Lung (tissue), 16 donors: Measurements from ENCODE around the gene POMT2. TPM values are rescaled to one million over a fixed set of nuclear protein-coding genes. Genes with fewer than 3 reads are reported as not detected.

Experiments
- ATAC-seq: fragments of 200-7000 bp; cut with Tn5 transposase; one replicate; pipeline ENCODE4 v1.9.1; 2020; ENCODE audit warnings: moderate number of reproducible peaks; ENCODE audit not compliant: insufficient read depth, low FRiP score
- DNase-seq, 3 donors: peaks; one replicate each; pipeline ENCODE4 v3.0.0-alpha.2; 2013 to 2017
- H3K27ac ChIP-seq, 2 donors: one replicate each; pipeline ENCODE4 v1.5.1; 2013; ENCODE audit warnings: mild to moderate bottlenecking in 2 of 2, moderate library complexity in 2 of 2, control low read depth in 1 of 2, inconsistent platforms in 1 of 2, low read depth in 1 of 2, low read length in 1 of 2
- H3K27me3 ChIP-seq, 3 donors: one replicate each; pipeline ENCODE4 v1.5.1; 2013; ENCODE audit warnings: low read length in 2 of 3; ENCODE audit not compliant: control insufficient read depth in 3 of 3, insufficient read depth in 3 of 3
- H3K36me3 ChIP-seq, 4 donors: one replicate each; pipeline ENCODE4 v1.5.1; 2013; ENCODE audit warnings: low read length in 4 of 4, mild to moderate bottlenecking in 1 of 4, moderate library complexity in 1 of 4; ENCODE audit not compliant: control insufficient read depth in 4 of 4, insufficient read depth in 4 of 4
- H3K4me1 ChIP-seq, 5 donors: one replicate each; pipeline ENCODE4 v1.5.1; 2013; ENCODE audit warnings: low read length in 5 of 5, mild to moderate bottlenecking in 2 of 5, moderate library complexity in 1 of 5; ENCODE audit not compliant: control insufficient read depth in 5 of 5, insufficient read depth in 5 of 5
- H3K4me3 ChIP-seq: one replicate; pipeline ENCODE4 v1.5.1; 2013; ENCODE audit warnings: mild to moderate bottlenecking, control low read depth, moderate library complexity
- H3K9ac ChIP-seq, 2 donors: one replicate each; pipeline ENCODE4 v1.5.1; 2013; ENCODE audit warnings: low read length in 2 of 2, control low read depth in 1 of 2; ENCODE audit not compliant: insufficient read depth in 1 of 2
- H3K9me3 ChIP-seq, 4 donors: one replicate each; pipeline ENCODE4 v1.5.1; 2013; ENCODE audit warnings: low read length in 3 of 4, mild to moderate bottlenecking in 1 of 4, moderate library complexity in 1 of 4; ENCODE audit not compliant: control insufficient read depth in 4 of 4, insufficient read depth in 3 of 4
- CTCF ChIP-seq: IDR thresholded peaks from 2 replicates; pipeline ENCODE4 v1.5.1; 2012; ENCODE audit warnings: mild to moderate bottlenecking; ENCODE audit errors: control extremely low read depth, extremely low read depth
- whole genome bisulfite sequencing, 2 donors: extraction: QIAGEN DNeasy Blood & Tissue Kit; methylation state at CpG; one replicate each; pipeline ENCODE4 v1.1.7; 2013; 5-methylcytosine and 5-hydroxymethylcytosine counted together
- long read RNA-seq, 5 donors: transcript quantifications; one replicate each; lab custom pipeline, GENCODE V29; 2026
- polyA plus RNA-seq, 2 donors: library from polyadenylated mRNA; stranded (reverse); fragments of 200-250 nt; gene quantifications; one replicate each; pipeline ENCODE4 v1.2.1, GENCODE V29; 2013
- total RNA-seq, 2 donors: library from RNA; depleted of rRNA in 1 of 2; stranded (reverse); fragments of >200 nt in 1 of 2; gene quantifications; one replicate each; pipeline ENCODE4 v1.2.1, GENCODE V29; 2014 to 2021
- donor health status: control.
- donor health status: control.
- donor health status: Bipolar disorder and iron deficiency.
- donor health status: healthy.
- donor health status: DM: yes; HTN: yes; CAD: no.

POMT2 gene
- total RNA-seq: 10 to 100 TPM; 14.0 to 43.1 TPM
- 10 to 100 TPM in 1 of 2 donors, 1 to 10 TPM in 1; 10.0 to 14.3 TPM for polyA plus RNA-seq
- long read RNA-seq, donor 1, full-length matches to known transcripts: 2 of 2 reads
- long read RNA-seq, donor 1, partial matches to known transcripts: 0 of 2 reads
- long read RNA-seq, donor 1, other reads (novel, unspliced or antisense): 0 of 2 reads
- long read RNA-seq, donor 2: 0 reads
- long read RNA-seq, donor 3: 0 reads
- long read RNA-seq, donor 4: 0 reads
- long read RNA-seq, donor 5, full-length matches to known transcripts: 2 of 2 reads
- long read RNA-seq, donor 5, partial matches to known transcripts: 0 of 2 reads
- long read RNA-seq, donor 5, other reads (novel, unspliced or antisense): 0 of 2 reads

- peak; percentile 93 to 95 (median 94) for DNase-seq
- Histone ChIP-seq H3K9me3 (no peaks in the 10 kb centered on the region), H3K4me3 (peak within 1 kb of the TSS; percentile 91), H3K4me1 (peaks cover 0 to 23% (median 8%) of the 10 kb centered on the region in 5 donors), H3K36me3 (peaks cover 0 to 2% (median under 1%) of the 10 kb centered on the region in 4 donors), H3K27ac (peak within 1 kb of the TSS; percentile 99), H3K27me3 (no peaks in the 10 kb centered on the region), H3K9ac (peak within 1 kb of the TSS; percentile 65 to 82)
- WGBS, 2 donors: 0 to 1% methylated on average over 67 to 69 of the region's 69 CpGs
- ATAC-seq: peak; percentile 78
- TF ChIP-seq CTCF: no peak
Observed at GRCh38 chr14:77320238-77320935, at the start of gene POMT2. Gene POMT2, minus strand, starts transcription at chr14:77320883. Its CDS starts 202 bp downstream, at chr14:77320681.

- Histone ChIP-seq H3K4me1 (peaks cover 0 to 2% (median 0%) of the 10 kb centered on the region in 5 donors), H3K9ac (no peak overlapping the region), H3K36me3 (peaks cover 0 to 1% (median 0%) of the 10 kb centered on the region in 4 donors), H3K27ac (no peak overlapping the region), H3K4me3 (no peak overlapping the region), H3K27me3 (no peaks in the 10 kb centered on the region), H3K9me3 (no peaks in the 10 kb centered on the region)
- TF ChIP-seq CTCF: no peak
- no peak for DNase-seq
- ATAC-seq: no peak
- 21 to 38% methylated on average over 1 of the region's 1 CpG for WGBS, 2 donors
Observed at GRCh38 chr14:77369285-77369684, 48.6 kb upstream of the POMT2 start.

- H3K4me3 ChIP-seq: no peak overlapping the region
- peaks cover 0 to 1% (median 0%) of the 10 kb centered on the region in 4 donors for H3K36me3 ChIP-seq
- H3K27me3 ChIP-seq: no peaks in the 10 kb centered on the region
- no peak overlapping the region for H3K27ac ChIP-seq
- H3K4me1 ChIP-seq: no peaks in the 10 kb centered on the region
- ATAC-seq: no peak
- WGBS, 2 donors: 65 to 81% methylated on average over 3 of the region's 3 CpGs
- no peak overlapping the region for H3K9ac ChIP-seq
- no peaks in the 10 kb centered on the region for H3K9me3 ChIP-seq
- TF ChIP-seq CTCF: no peak
- DNase-seq: no peak
Observed at GRCh38 chr14:77364146-77364545, 43.5 kb upstream of the POMT2 start.
